HG02588 (cell line): Measurements from ENCODE around the gene ST6GAL2.

Source experiments
- ATAC-seq: cut with Tn5 transposase; IDR thresholded peaks from one replicate; pipeline ENCODE4 v1.9.1; 2021; ENCODE audit warnings: mild to moderate bottlenecking, moderate library complexity; ENCODE audit not compliant: unreplicated experiment

ST6GAL2 gene, protein sequence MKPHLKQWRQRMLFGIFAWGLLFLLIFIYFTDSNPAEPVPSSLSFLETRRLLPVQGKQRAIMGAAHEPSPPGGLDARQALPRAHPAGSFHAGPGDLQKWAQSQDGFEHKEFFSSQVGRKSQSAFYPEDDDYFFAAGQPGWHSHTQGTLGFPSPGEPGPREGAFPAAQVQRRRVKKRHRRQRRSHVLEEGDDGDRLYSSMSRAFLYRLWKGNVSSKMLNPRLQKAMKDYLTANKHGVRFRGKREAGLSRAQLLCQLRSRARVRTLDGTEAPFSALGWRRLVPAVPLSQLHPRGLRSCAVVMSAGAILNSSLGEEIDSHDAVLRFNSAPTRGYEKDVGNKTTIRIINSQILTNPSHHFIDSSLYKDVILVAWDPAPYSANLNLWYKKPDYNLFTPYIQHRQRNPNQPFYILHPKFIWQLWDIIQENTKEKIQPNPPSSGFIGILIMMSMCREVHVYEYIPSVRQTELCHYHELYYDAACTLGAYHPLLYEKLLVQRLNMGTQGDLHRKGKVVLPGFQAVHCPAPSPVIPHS

GRCh38 chr2:106885971-106886915 is at the start of gene ST6GAL2:
TSS of gene ST6GAL2 (minus strand) at chr2:106886167. CDS start at chr2:106843977, 42,190 bp downstream.
- ATAC-seq, result no peak

GRCh38 chr2:106932644-106933043 is 46.7 kb upstream of the ST6GAL2 start:
- ATAC-seq, result no peak

DNA sequence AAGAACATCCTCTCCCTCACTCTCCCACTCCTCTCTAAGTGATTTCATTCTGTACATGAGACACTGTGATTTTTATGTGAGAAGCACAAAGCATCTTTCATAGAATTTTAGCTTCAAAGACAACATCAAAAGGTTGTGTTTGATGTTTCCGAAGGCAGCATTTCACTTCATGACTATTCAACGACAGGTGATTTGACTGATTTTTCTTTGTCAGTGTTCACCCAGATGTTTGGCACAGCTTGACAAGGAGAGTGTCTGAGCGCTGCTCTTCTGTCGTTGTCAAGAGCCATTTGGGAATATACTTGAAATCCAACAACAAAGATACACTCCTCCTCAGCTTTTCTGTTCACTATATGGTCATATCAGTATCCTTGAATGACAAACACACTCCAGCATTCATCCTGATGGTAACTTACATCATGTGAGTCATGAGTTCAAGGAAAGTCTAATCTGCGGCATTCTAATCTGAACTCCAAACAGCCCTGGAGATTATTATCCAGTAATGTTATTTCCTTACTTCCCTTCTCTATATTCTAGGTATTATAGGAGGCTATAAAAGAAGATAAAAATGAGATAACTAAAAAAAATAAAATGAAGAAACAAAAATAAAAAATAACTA is 45.9 kb upstream of the ST6GAL2 start:
- no peak for ATAC-seq

GRCh38 chr2:106921451-106921850 is 35.5 kb upstream of the ST6GAL2 start:
- no peak for ATAC-seq

- ATAC-seq, result no peak
These were observed 33.0 kb upstream of the ST6GAL2 start for GRCh38 chr2:106919012-106919411.

- ATAC-seq, result no peak
These were observed 18.3 kb upstream of the ST6GAL2 start for GRCh38 chr2:106904242-106904641.

- no peak for ATAC-seq
These were observed 14.0 kb upstream of the ST6GAL2 start for GRCh38 chr2:106899786-106900530.

- ATAC-seq, result no peak
These were observed 8.6 kb upstream of the ST6GAL2 start for GRCh38 chr2:106894545-106894944.

- ATAC-seq, result no peak
These were observed 6.1 kb upstream of the ST6GAL2 start for GRCh38 chr2:106892048-106892447.

GRCh38 chr2:106890606-106891005 is 4.6 kb upstream of the ST6GAL2 start:
- no peak for ATAC-seq

GRCh38 chr2:106886916-106887758 is 1.2 kb upstream of the ST6GAL2 start:
- no peak for ATAC-seq

GRCh38 chr2:106885329-106885728 is 638 bp downstream of the ST6GAL2 start:
- ATAC-seq, result no peak

GRCh38 chr2:106882673-106883072 is 3.3 kb downstream of the ST6GAL2 start:
- no peak for ATAC-seq

GRCh38 chr2:106878206-106878605 is 7.8 kb downstream of the ST6GAL2 start:
- ATAC-seq, result no peak

DNA sequence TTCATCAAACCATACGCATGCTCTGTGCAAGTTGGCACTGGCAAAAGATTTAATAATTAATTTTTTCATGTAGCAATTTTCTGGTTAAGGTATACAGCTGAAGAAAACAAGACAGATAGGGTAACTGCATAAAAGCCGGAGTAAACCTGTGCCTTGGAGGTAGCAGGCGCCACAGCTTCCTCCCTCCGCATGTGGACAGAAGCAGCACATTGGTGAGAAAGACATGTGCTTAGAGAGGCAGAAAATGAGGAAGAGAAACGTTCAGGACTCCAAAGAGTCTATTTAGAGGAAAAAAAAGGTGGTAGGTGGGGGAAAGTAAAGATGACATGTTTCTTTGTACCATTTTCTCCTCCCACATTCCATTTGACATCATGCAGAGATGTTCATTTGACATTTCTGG is 9.3 kb downstream of the ST6GAL2 start:
- ATAC-seq, result no peak

GRCh38 chr2:106869512-106870275 is 16.3 kb downstream of the ST6GAL2 start:
- ATAC-seq, result no peak

DNA sequence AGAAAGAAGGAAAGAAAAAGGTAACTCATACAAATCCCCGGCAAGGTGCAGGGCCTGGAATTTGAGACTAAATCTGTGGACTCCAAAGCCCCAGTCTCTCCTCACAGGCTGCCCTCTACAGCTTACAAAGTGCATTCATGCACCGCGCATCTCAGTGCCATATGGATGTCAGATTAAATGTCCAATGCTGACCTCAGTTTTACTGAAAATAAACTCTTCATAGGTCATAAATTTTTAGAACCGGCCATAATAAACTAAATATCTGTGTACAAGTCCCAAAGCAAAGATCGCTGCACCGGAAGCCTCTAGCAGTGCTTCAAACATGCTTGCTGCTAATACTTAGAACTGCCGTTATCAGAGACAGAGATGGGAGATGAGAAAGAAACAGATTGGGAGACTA is 17.7 kb downstream of the ST6GAL2 start:
- ATAC-seq, result no peak

- ATAC-seq, result no peak
These were observed 18.6 kb downstream of the ST6GAL2 start for GRCh38 chr2:106867196-106867953.
